Measurements from ENCODE around the gene ZNF219.

- no peak for TF ChIP-seq CTCF (IDR thresholded peaks at IDR 0.05)
- TF ChIP-seq REST (IDR thresholded peaks at IDR 0.05; ENCODE audit: insufficient read depth in 1 of 2, low read depth in 2 of 2, low read length in 1 of 2): no peak
- no peak for TF ChIP-seq TCF7L2 (IDR thresholded peaks at IDR 0.05; ENCODE audit: low read depth, low read length)
- no peak for TF ChIP-seq POLR2AphosphoS5 (IDR thresholded peaks at IDR 0.05; ENCODE audit: low read depth, low read length)
Measured at GRCh38 chr14:21055432-21056117, 42.9 kb downstream of the ZNF219 start.

Measured in Panc1 (cell line).